ENCODE results near the gene MOSMO.

- TF ChIP-seq EZH2 (IDR thresholded peaks at IDR 0.05; ENCODE audit: borderline replicate concordance, insufficient read depth, low read depth, low read length, poor library complexity, severe bottlenecking) = no peak
- TF ChIP-seq CTCF (IDR thresholded peaks at IDR 0.05) = no peak
These were observed 21.1 kb upstream of the MOSMO start for GRCh38 chr16:21986692-21987246.
